Camera-type eye (tissue), 1 donor: ENCODE data around the gene PRMT1. TPM values are rescaled to one million over a fixed set of nuclear protein-coding genes. Genes with fewer than 3 reads are reported as not detected.

Source experiments
- total RNA-seq: library from RNA; depleted of rRNA; stranded (reverse); fragments of >200 nt; gene quantifications from one replicate; pipeline ENCODE4 v1.2.3, GENCODE V29; 2014

The PRMT1 gene
- total RNA-seq: 298 TPM

DNA sequence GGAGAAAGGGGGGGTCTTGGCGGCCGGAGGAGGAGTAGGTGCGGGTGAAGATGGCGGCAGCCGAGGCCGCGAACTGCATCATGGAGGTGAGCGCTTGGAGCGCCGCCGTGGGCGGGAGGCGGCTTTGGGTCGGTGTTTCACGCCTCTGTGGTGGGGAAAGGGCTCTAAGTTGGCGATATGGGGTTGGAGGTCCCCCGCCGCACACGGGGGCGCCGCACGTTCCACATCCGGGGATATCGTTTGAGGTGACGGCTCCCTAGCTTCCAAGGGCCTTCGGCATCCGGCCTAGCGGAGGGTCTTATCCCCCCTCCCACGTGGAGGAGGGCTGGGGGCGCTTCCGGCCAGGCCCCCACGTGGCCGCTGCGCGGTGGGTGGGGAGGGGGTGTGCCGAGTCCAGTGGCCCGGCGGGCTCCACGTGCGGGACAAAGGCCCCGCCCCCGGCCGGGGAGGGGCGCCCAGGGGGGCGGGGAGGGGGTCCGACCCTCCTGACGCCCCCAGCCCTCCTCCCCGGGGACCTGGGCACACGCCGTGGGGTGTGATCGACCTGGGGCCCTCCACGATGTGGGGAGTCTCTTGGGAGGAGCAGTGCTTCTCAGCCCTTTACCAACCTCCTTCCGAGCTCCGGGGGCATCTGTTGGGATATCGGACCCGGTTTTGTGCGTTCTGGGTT is at the start of gene PRMT1:
PRMT1 (plus strand) TSS at position 41 of the 670 bp plus-strand sequence; CDS start at position 51, 10 bp downstream.

DNA sequence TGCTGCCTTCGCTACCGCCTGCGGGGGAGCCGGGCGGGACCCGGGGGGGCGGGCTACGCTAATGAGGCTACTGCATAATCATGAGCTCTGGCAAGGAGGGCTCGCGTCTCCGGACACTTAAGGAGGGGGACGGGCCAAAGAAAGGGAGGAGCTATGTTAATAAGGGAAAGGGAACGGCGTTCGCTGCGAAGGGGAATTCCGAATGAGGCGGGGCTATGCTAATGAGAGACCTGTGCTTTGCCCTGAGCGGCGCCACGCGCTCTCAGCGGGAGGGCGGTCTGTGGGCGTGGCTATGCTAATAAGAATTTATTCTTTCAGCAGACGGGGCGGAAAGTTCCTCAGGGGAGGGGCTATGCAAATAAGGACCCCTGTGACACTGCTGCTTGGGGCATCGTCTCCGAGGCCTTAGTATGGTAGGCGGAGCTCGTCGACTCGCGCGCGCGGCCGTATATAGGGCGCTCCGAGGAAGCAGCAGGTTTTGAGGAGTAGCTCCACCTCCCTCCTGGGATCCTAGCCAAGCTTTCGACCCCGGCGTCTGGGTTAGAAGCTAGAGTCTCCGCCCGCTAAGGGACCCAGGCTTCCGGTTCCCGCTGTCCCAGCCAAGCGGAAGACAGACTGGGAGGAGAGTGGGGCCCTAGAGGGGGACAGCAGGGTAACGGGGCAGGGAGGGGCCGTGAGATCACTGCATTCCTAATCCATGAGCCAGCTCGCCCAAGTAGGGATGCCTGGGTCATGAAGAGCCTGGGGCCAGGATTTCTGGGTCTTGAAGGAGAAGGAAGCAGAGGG is 36.8 kb upstream of the PRMT1 start, which contains the start of gene RRAS:
RRAS (minus strand) TSS at position 31 of the 786 bp plus-strand sequence. CDS start 45 bp downstream, outside the sequence.

DNA sequence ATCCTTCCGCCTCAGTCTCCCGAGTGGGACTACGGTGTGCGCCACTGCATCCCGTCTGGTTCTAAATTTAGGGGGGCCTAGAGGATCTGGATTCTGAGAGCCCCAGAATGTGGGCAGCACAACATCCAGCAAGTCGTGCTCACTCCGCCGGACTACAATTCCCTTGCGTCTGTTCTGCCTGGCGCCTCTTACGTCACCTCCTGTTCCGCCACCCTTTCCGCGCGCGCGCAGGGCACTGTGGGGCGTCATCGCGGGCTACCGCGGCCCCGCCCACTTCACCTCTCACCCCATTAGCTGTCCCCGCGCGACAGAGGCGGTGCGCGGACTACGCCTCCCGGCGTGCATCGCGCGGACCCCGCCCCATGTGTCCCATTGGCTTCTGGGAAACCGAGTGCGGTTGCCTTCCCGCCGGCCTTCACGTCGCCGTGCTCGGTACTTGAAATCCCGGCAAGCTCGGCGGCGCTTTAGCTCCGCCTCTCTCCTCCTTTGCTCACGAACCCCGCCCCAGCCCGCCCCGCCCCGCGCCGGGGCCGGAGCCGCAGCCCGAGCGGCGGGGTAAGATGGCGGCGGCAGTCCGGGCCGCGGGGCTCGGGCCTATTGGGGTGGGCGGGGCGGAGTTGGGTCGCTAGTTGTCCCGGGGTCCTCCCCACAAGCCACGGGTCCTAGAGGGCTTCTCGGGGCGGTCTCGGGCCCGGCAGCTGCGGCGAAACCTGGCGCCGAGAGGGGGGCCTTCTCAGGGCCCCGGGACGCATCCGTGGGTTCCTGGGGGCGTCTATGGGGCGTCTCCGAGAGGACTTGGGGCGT is 35.2 kb upstream of the PRMT1 start, which contains the start of gene SCAF1:
SCAF1 (plus strand) TSS at position 522 of the 804 bp plus-strand sequence. CDS start 2,818 bp downstream, outside the sequence.

DNA sequence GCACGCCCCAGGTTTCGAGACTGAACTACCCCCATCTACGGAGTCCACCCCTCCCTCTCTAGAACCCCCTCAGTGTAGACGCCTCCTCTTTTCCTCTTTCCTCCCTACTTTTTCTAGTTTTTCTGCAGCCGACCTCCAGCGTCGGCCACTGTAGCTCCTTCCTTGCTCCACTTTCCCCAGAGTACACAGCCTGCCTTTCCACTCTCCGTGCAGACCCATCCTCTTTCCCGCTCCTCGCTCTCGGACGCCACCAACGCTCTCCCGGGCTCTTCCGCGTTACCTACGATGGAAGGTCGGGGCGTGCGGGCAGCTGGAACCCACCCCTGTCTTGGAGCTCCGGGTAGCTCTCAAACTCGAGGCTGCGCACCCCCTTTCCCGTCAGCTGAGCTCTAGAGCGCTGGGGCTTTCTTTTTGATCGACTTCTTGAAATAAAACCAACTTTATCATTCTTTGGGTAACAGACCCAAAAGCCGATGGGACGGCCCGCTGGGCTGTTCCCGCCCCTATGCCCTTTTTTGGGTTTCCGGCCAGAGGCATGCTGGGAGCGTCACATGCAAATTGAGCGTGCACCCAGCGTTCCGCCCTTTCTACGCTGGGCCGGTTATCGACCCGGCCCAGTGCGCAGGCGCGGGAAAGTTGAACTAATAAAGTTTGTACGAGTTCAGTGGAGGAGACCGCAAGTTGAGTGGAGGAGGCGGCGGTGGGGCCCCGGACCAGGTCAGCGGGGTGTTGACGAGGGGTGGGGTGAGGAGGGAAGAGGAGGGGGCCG is 11.5 kb upstream of the PRMT1 start, which contains the start of the genes BCL2L12 and IRF3:
BCL2L12 (plus strand) TSS at position 583 of the 769 bp plus-strand sequence. CDS start 760 bp downstream, outside the sequence.
IRF3 (minus strand) TSS at position 507 of the 769 bp plus-strand sequence. CDS start 1,019 bp downstream, outside the sequence.

DNA sequence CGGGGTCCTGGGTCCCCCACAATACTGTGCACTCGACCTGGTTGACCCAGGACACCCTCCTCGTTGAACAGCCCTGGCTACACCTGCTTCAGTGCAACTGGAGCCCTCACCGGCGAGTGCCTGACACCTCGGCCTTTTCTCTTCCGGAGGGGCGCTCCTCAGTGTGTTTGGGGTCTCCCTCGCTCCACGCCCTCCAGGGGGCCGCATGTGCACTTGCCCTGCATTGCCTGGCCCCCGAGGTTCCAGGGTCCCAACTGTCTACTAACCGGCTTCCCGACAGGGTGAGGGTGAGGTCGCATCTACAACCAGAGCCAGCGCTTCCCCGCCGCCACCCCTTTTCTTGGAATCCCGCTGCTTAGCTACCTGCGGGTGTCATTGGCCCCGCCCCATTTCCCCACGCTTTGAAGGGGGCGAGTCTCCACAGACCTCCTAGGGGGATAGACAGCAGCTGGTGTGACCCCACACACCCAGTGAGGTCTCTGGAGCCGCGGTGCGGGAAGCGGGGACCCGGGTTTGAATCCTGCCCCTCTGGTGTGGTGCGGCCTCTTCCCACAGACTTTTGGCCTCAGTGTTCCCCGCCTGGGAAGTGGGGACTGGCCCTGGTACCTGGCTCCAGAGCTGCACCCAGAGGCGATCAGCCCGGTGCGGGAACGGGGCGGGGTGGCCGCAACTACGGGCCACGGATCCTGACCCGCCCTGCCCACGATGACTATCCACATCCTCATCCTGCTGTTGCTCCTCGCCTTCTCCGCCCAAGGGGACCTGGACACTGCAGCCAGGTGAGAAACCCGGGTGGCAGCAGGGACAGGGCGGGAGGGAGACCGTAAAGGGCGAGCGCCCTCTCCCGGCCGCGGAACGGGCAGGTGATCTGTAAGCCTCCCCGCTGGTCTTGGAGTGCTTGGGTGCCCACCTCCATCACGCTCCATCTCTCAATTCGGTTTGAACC is 12.3 kb downstream of the PRMT1 start, which contains the start of gene ADM5:
ADM5 (plus strand) TSS at position 462 of the 946 bp plus-strand sequence; CDS start at position 706, 244 bp downstream.

DNA sequence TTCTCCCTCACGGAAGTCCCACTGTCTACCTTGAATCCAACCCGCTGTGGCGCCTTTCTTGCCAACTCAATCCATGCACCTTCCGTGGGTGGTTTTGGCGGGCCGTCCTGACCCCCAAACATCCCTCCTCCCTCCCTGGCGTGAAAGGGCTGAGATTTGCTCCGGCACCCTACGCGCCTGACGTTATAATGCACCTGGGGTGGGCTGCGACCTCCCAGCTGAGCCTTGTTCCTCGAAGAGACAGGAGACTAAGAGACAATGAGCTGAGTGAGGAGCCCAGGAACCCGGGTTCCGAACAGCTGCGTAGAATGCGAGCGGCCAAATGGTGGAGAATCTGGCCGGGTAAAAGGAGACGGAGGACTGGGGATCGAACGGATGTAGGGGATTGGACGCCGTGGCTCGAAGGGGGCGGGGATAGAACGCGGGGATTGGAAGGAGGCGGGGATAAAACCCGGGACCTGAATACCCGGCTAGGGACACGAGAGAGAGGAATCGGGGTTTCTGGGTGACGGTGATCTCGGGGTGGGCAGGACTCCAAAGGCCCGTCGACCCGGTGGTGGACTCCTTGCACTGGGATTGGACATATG is 13.7 kb downstream of the PRMT1 start, which contains the start of gene CPT1C:
CPT1C (plus strand) TSS at position 461 of the 587 bp plus-strand sequence. CDS start 1,137 bp downstream, outside the sequence.

Other genes with a start within 250 kb of the PRMT1 start
- gene SLC17A7, start 235.7 kb upstream of the PRMT1 start, total RNA-seq: 78.0 TPM
- 77.4 TPM for gene PIH1D1, start 225.5 kb upstream of the PRMT1 start, total RNA-seq
- 24.0 TPM for gene ALDH16A1, start 224.0 kb upstream of the PRMT1 start, total RNA-seq
- gene FLT3LG, start 203.1 kb upstream of the PRMT1 start, total RNA-seq: 1.3 TPM
- gene RPL13A, start 189.7 kb upstream of the PRMT1 start, total RNA-seq: 1,223 TPM
- gene RPS11, start 180.8 kb upstream of the PRMT1 start, total RNA-seq: 4,219 TPM
- gene FCGRT, start 164.6 kb upstream of the PRMT1 start, total RNA-seq: 94.0 TPM
- 58.3 TPM for gene RCN3, start 149.3 kb upstream of the PRMT1 start, total RNA-seq
- 38.8 TPM for gene NOSIP, start 96.7 kb upstream of the PRMT1 start, total RNA-seq
- gene PRRG2, start 96.0 kb upstream of the PRMT1 start, total RNA-seq: 0.77 TPM
- 15.8 TPM for gene PRR12, start 86.1 kb upstream of the PRMT1 start, total RNA-seq
- 6.5 TPM for gene RRAS, start 37.1 kb upstream of the PRMT1 start, total RNA-seq
- gene SCAF1, start 35.1 kb upstream of the PRMT1 start, total RNA-seq: 28.2 TPM
- gene IRF3, start 11.4 kb upstream of the PRMT1 start, total RNA-seq: 51.1 TPM
- 3.1 TPM for gene BCL2L12, start 11.3 kb upstream of the PRMT1 start, total RNA-seq
- gene ADM5, start 12.3 kb downstream of the PRMT1 start, total RNA-seq: 0.77 TPM
- 40.4 TPM for gene CPT1C, start 13.8 kb downstream of the PRMT1 start, total RNA-seq
- 0.22 TPM for gene TSKS, start 86.0 kb downstream of the PRMT1 start, total RNA-seq
- 61.0 TPM for gene AP2A1, start 89.7 kb downstream of the PRMT1 start, total RNA-seq
- gene FUZ, start 136.0 kb downstream of the PRMT1 start, total RNA-seq: 38.7 TPM
- gene MED25, start 141.0 kb downstream of the PRMT1 start, total RNA-seq: 44.2 TPM
- 126 TPM for gene PTOV1, start 173.9 kb downstream of the PRMT1 start, total RNA-seq
- gene PNKP, start 190.3 kb downstream of the PRMT1 start, total RNA-seq: 49.9 TPM
- 7.8 TPM for gene AKT1S1, start 200.1 kb downstream of the PRMT1 start, total RNA-seq
- 24.8 TPM for gene TBC1D17, start 200.4 kb downstream of the PRMT1 start, total RNA-seq
- 0.27 TPM for gene IL4I1, start 219.6 kb downstream of the PRMT1 start, total RNA-seq